PFSK-1 (cell line): ENCODE results near the gene CORO2B.
A peak's percentile ranks its signal among the peaks of the same experiment; 100 is the strongest.

ENCODE experiments used
- FOXP2 ChIP-seq: optimal IDR thresholded peaks from 2 replicates; pipeline ENCODE3; 2011; ENCODE audit warnings: borderline replicate concordance, control low read depth, inconsistent platforms; ENCODE audit not compliant: insufficient read depth; ENCODE audit errors: extremely low read length, extremely low read depth
- POLR2AphosphoS5 ChIP-seq: IDR thresholded peaks from 2 replicates; pipeline ENCODE4 v1.6.1; 2012; ENCODE audit warnings: low read depth, mild to moderate bottlenecking, control low read depth, low read length, moderate library complexity
- REST ChIP-seq, 2 experiments: IDR thresholded peaks; 2 replicates each; pipeline versions ENCODE4 v1.6.1 to v1.8.0; 2011 to 2012; ENCODE audit warnings: low read depth in 2 of 2, low read length in 2 of 2, control low read depth in 1 of 2, inconsistent platforms in 1 of 2, mild to moderate bottlenecking in 1 of 2, moderate library complexity in 1 of 2; ENCODE audit not compliant: insufficient read depth in 1 of 2
- SIN3A ChIP-seq: IDR thresholded peaks from 2 replicates; pipeline ENCODE4 v1.6.1; 2012; ENCODE audit warnings: mild to moderate bottlenecking, low read length, moderate library complexity, borderline replicate concordance; ENCODE audit not compliant: insufficient read depth
- TAF1 ChIP-seq: IDR thresholded peaks from 2 replicates; pipeline ENCODE4 v1.6.1; 2012; ENCODE audit warnings: low read length, control low read depth, borderline replicate concordance; ENCODE audit not compliant: insufficient read depth

The CORO2B gene

GRCh38 chr15:68678746-68679145 is 100.0 kb downstream of the CORO2B start:
- TF ChIP-seq TAF1 (no peak), REST (IDR thresholded peaks at IDR 0.05; ENCODE audit: insufficient read depth in 1 of 2, low read depth in 2 of 2, low read length in 2 of 2) (no peak), POLR2AphosphoS5 (no peak), SIN3A (no peak), FOXP2 (no peak)

DNA sequence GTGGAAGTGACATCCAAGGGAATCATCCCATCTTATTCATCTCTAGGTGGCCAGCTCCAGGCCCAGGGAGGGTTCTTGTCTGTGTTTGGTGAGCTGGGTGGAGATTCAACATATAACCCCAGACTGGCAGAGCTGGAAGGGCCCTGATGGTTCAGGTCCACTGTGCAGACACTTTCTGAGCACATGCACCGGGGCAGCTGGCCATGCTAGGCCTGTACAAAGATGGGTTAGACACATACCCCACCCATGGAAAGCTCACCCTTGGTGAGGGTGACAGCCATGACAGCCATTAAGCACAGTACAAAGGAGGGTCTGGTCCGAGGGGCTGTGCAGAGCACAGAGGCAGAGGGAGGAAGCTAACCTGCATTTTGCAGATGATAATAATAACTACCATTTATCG is 100.4 kb downstream of the CORO2B start:
- TF ChIP-seq REST (IDR thresholded peaks at IDR 0.05; ENCODE audit: insufficient read depth in 1 of 2, low read depth in 2 of 2, low read length in 2 of 2) = no peak
- no peak for TF ChIP-seq SIN3A
- TF ChIP-seq TAF1 = no peak
- no peak for TF ChIP-seq POLR2AphosphoS5
- no peak for TF ChIP-seq FOXP2

GRCh38 chr15:68679961-68680371 is 101.2 kb downstream of the CORO2B start:
- no peak for TF ChIP-seq REST (IDR thresholded peaks at IDR 0.05; ENCODE audit: insufficient read depth in 1 of 2, low read depth in 2 of 2, low read length in 2 of 2)
- TF ChIP-seq POLR2AphosphoS5 = no peak
- TF ChIP-seq FOXP2 = no peak
- no peak for TF ChIP-seq TAF1
- no peak for TF ChIP-seq SIN3A

DNA sequence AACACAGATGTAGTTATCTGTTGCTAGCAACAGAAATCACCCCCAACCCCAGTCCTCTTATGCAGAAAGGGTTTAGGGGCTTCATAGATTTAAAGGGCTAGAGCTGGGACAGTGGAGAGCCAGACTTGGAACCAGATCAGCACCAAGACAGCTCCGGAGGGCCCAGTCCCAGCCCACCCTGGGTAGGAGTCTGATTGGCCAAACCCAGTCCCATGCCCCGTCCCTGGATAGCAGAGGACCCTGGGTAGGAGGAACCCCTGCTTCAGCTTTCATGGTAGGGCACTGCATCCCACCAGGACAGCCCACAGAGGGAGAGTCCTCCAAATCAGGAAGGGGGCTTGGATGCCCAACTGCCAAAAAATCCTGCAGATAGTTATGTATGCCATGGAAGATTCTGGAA is 103.0 kb downstream of the CORO2B start:
- TF ChIP-seq REST (IDR thresholded peaks at IDR 0.05; ENCODE audit: insufficient read depth in 1 of 2, low read depth in 2 of 2, low read length in 2 of 2) (0 out of 4 replicates have a peak, but pooled peaks of 1 of the 2 experiments have one; percentile 17), POLR2AphosphoS5 (no peak)

GRCh38 chr15:68682330-68682729 is 103.5 kb downstream of the CORO2B start:
- TF ChIP-seq POLR2AphosphoS5 (no peak), FOXP2 (no peak), REST (IDR thresholded peaks at IDR 0.05; ENCODE audit: insufficient read depth in 1 of 2, low read depth in 2 of 2, low read length in 2 of 2) (no peak), SIN3A (no peak), TAF1 (no peak)
